ENCODE results near the gene SORCS3. TPM values are rescaled to one million over a fixed set of nuclear protein-coding genes. Genes with fewer than 3 reads are reported as not detected.

The SORCS3 gene
- total and polyA plus RNA-seq, 10 of the 15 experiments (the other 5 are each of a cell fraction or from before 2014, with no cell fraction given) = 0.01 to 0.04 (median 0.02) TPM; not detected in 7

DNA sequence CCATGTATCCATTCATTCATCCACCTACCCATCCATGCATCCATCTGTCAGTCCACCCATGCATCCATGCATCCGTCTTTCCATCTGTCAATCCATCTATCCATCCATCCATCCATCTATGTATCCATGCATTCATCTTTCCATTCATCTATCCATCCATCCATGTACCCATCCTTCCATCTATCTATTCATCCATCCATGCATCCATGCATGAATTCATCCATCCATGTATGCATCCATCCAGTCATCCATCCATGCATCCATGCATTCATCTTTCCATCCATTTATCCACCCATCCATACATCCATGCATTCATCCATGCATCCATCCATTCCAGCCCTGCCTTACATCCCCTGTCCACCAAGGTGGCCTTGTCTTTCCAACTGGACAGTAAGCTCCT is 45.7 kb downstream of the SORCS3 start:
- Histone ChIP-seq H2AFZ (ENCODE audit: control insufficient read depth, low read depth, low read length) (no peak overlapping the region), H3K4me1 (ENCODE audit: control insufficient read depth, insufficient read depth, low read length) (no peaks in the 10 kb centered on the region), H3K79me2 (ENCODE audit: control insufficient read depth, insufficient read depth, low read length) (no peaks in the 10 kb centered on the region), H3K36me3 (ENCODE audit: control insufficient read depth in 2 of 2, insufficient read depth in 2 of 2, low read length in 1 of 2) (no peaks in the 10 kb centered on the region), H3K9ac (ENCODE audit: control insufficient read depth, insufficient read depth, low read length) (no peak overlapping the region), H4K20me1 (ENCODE audit: control insufficient read depth, insufficient read depth) (no peaks in the 10 kb centered on the region), H3K27me3 (replicated peaks in 1 of 2; ENCODE audit: control insufficient read depth in 2 of 2, insufficient read depth in 2 of 2, low read length in 1 of 2) (0 out of 4 replicates have a peak, but pooled peaks cover 0 to 2% of the 10 kb centered on the region in 2 experiments), H3K9me3 (replicated peaks; ENCODE audit: control insufficient read depth, insufficient read depth, low read length) (no peaks in the 10 kb centered on the region), H3K4me2 (ENCODE audit: control insufficient read depth, insufficient read depth) (no peak overlapping the region), H3K27ac (ENCODE audit: control insufficient read depth, insufficient read depth) (no peak overlapping the region), H3K4me3 (no peak overlapping the region)
- ChIA-PET RAD21 (ENCODE audit: unreplicated experiment) (no interaction called here), SMC1A (ENCODE audit: uncharacterized antibody, unreplicated experiment) (no interaction called here), POLR2A (no interaction called here), CTCF (no interaction called here)
- no TSS peak for BruUV-seq (replicated peaks)
- intact Hi-C loops (cut with micrococcal nuclease; ENCODE audit: unreplicated experiment) (no loop called here), in situ Hi-C loops (cut with MboI) (no loop called here)
- 0% methylated on average over 1 of the region's 1 CpG for WGBS (ENCODE audit: insufficient coverage, insufficient replicate concordance, low lambda C conversion rate, missing lambda C conversion rate)
- TF ChIP-seq SMARCA5 (IDR thresholded peaks at IDR 0.05) (no peak), CUX1 (IDR thresholded peaks at IDR 0.05; ENCODE audit: insufficient replicate concordance, low read depth, low read length) (no peak), BACH1 (IDR thresholded peaks at IDR 0.05; ENCODE audit: borderline replicate concordance) (no peak), ZBED1 (IDR thresholded peaks at IDR 0.05; ENCODE audit: borderline replicate concordance) (no peak), STAT1 (conservative IDR thresholded peaks at IDR 0.05) (no peak), TAF1 (IDR thresholded peaks at IDR 0.05; ENCODE audit: borderline replicate concordance, low read depth, low read length) (no peak), SREBF2 (IDR thresholded peaks at IDR 0.05; ENCODE audit: low read length) (no peak), RAD51 (IDR thresholded peaks at IDR 0.05) (no peak)
- TF ChIP-seq, protein P1, sequence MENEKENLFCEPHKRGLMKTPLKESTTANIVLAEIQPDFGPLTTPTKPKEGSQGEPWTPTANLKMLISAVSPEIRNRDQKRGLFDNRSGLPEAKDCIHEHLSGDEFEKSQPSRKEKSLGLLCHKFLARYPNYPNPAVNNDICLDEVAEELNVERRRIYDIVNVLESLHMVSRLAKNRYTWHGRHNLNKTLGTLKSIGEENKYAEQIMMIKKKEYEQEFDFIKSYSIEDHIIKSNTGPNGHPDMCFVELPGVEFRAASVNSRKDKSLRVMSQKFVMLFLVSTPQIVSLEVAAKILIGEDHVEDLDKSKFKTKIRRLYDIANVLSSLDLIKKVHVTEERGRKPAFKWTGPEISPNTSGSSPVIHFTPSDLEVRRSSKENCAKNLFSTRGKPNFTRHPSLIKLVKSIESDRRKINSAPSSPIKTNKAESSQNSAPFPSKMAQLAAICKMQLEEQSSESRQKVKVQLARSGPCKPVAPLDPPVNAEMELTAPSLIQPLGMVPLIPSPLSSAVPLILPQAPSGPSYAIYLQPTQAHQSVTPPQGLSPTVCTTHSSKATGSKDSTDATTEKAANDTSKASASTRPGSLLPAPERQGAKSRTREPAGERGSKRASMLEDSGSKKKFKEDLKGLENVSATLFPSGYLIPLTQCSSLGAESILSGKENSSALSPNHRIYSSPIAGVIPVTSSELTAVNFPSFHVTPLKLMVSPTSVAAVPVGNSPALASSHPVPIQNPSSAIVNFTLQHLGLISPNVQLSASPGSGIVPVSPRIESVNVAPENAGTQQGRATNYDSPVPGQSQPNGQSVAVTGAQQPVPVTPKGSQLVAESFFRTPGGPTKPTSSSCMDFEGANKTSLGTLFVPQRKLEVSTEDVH (IDR thresholded peaks at IDR 0.05; ENCODE audit: low read depth, partially characterized antibody) = no peak
- no peak for ATAC-seq
- DNase-seq (ENCODE audit: low read depth, low spot score) = no peak
- FAIRE-seq = no peak

Data from GM12878 (cell line).